Measurements from ENCODE around the gene GPR15. TPM values are rescaled to one million over a fixed set of nuclear protein-coding genes. Genes with fewer than 3 reads are reported as not detected.

Gene GPR15
- total and polyA plus RNA-seq, 2 experiments from 2014 or later, result not detected

- Histone ChIP-seq H3K79me2 (ENCODE audit: insufficient read depth) (no peaks in the 10 kb centered on the region), H3K27me3 (replicated peaks; ENCODE audit: insufficient read depth) (no peaks in the 10 kb centered on the region), H3K9me3 (ENCODE audit: low read depth) (no peaks in the 10 kb centered on the region), H3K27ac (0 out of 2 replicates have a peak overlapping the region, but pooled peaks have one; percentile 9), H3K9ac (no peak overlapping the region), H4K20me1 (ENCODE audit: insufficient read depth) (no peaks in the 10 kb centered on the region), H3K4me2 (ENCODE audit: unreplicated experiment) (peak overlapping the region; percentile 9), H3K4me1 (ENCODE audit: insufficient read depth) (peaks cover 20% of the 10 kb centered on the region), H3K4me3 (no peak overlapping the region), H3F3A (ENCODE audit: insufficient read depth) (peaks cover 30% of the 10 kb centered on the region), H3K9me2 (ENCODE audit: insufficient read depth) (no peaks in the 10 kb centered on the region), H3K36me3 (ENCODE audit: low read depth) (peaks cover 16% of the 10 kb centered on the region; the same call in 1 of the 2 replicates), H2AFZ (no peak overlapping the region)
- in situ Hi-C loops (cut with MboI), result no loop called here
- DNase-seq, result peak; percentile 66
- TF ChIP-seq EZH2 (IDR thresholded peaks at IDR 0.05; ENCODE audit: insufficient read depth, poor library complexity, severe bottlenecking) (no peak), EZH2phosphoT487 (IDR thresholded peaks at IDR 0.05; ENCODE audit: insufficient read depth, low read depth) (no peak)
- WGBS, 2 experiments (ENCODE audit: low coverage in 1 of 2, low lambda C conversion rate in 2 of 2, missing lambda C conversion rate in 2 of 2), result 48 to 56% methylated on average over 4 of the region's 4 CpGs
Observed at GRCh38 chr3:98577178-98577895, 45.6 kb downstream of the GPR15 start.

- Histone ChIP-seq H3K4me2 (ENCODE audit: unreplicated experiment) (no peak overlapping the region), H3K9ac (no peak overlapping the region), H3K4me1 (ENCODE audit: insufficient read depth) (peaks cover 20% of the 10 kb centered on the region), H3K27ac (no peak overlapping the region), H3F3A (ENCODE audit: insufficient read depth) (peaks cover 26% of the 10 kb centered on the region), H4K20me1 (ENCODE audit: insufficient read depth) (no peaks in the 10 kb centered on the region), H3K4me3 (no peak overlapping the region), H3K9me3 (ENCODE audit: low read depth) (no peaks in the 10 kb centered on the region), H2AFZ (no peak overlapping the region), H3K79me2 (ENCODE audit: insufficient read depth) (no peaks in the 10 kb centered on the region), H3K27me3 (replicated peaks; ENCODE audit: insufficient read depth) (no peaks in the 10 kb centered on the region), H3K9me2 (ENCODE audit: insufficient read depth) (no peaks in the 10 kb centered on the region), H3K36me3 (ENCODE audit: low read depth) (peaks cover 24% of the 10 kb centered on the region; the same call in 1 of the 2 replicates)
- TF ChIP-seq EZH2phosphoT487 (IDR thresholded peaks at IDR 0.05; ENCODE audit: insufficient read depth, low read depth) (no peak), EZH2 (IDR thresholded peaks at IDR 0.05; ENCODE audit: insufficient read depth, poor library complexity, severe bottlenecking) (no peak)
- DNase-seq, result no peak
- in situ Hi-C loops (cut with MboI), result no loop called here
- WGBS, 2 experiments (ENCODE audit: low coverage in 1 of 2, low lambda C conversion rate in 2 of 2, missing lambda C conversion rate in 2 of 2), result 94 to 96% methylated on average over 8 of the region's 8 CpGs
Observed at GRCh38 chr3:98580401-98581386, 48.9 kb downstream of the GPR15 start.

- WGBS, 2 experiments (ENCODE audit: low coverage in 1 of 2, low lambda C conversion rate in 2 of 2, missing lambda C conversion rate in 2 of 2), result 84 to 100% methylated on average over 1 of the region's 1 CpG
- Histone ChIP-seq H3K4me3 (no peak overlapping the region), H3K9ac (no peak overlapping the region), H3K9me3 (ENCODE audit: low read depth) (no peaks in the 10 kb centered on the region), H3K27ac (no peak overlapping the region), H3K27me3 (replicated peaks; ENCODE audit: insufficient read depth) (no peaks in the 10 kb centered on the region), H3K36me3 (ENCODE audit: low read depth) (peaks cover 24% of the 10 kb centered on the region; the same call in 1 of the 2 replicates), H3F3A (ENCODE audit: insufficient read depth) (peaks cover 26% of the 10 kb centered on the region), H3K79me2 (ENCODE audit: insufficient read depth) (no peaks in the 10 kb centered on the region), H4K20me1 (ENCODE audit: insufficient read depth) (no peaks in the 10 kb centered on the region), H3K4me2 (ENCODE audit: unreplicated experiment) (no peak overlapping the region), H3K4me1 (ENCODE audit: insufficient read depth) (peaks cover 20% of the 10 kb centered on the region), H3K9me2 (ENCODE audit: insufficient read depth) (no peaks in the 10 kb centered on the region), H2AFZ (no peak overlapping the region)
- in situ Hi-C loops (cut with MboI), result no loop called here
- no peak for DNase-seq
- no peak for TF ChIP-seq EZH2phosphoT487 (IDR thresholded peaks at IDR 0.05; ENCODE audit: insufficient read depth, low read depth)
- TF ChIP-seq EZH2 (IDR thresholded peaks at IDR 0.05; ENCODE audit: insufficient read depth, poor library complexity, severe bottlenecking), result no peak
Observed at GRCh38 chr3:98581474-98581873, 49.7 kb downstream of the GPR15 start.

DNA sequence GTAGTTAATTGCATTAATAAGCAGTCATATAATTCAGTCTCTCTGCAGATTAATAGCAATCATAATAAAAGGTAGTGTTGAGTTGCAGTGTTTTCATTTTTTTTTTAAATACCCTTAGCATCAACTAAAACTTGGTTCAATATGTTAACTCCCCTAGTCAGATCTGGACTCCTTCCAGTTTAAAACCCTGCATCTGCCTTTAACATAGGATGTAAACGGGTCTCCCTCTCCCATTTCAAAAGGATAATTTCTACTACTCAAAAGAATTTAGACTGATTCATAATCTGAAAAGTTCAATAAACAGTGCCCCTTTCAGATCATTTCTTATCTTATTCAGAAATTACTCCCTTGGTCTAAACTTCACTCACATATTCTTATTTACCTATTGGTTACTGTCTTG, 50.3 kb downstream of the GPR15 start:
- TF ChIP-seq EZH2phosphoT487 (IDR thresholded peaks at IDR 0.05; ENCODE audit: insufficient read depth, low read depth), result no peak
- no peak for TF ChIP-seq EZH2 (IDR thresholded peaks at IDR 0.05; ENCODE audit: insufficient read depth, poor library complexity, severe bottlenecking)
- Histone ChIP-seq H3K27ac (no peak overlapping the region), H3K4me3 (no peak overlapping the region), H3K4me1 (ENCODE audit: insufficient read depth) (peaks cover 16% of the 10 kb centered on the region), H3K79me2 (ENCODE audit: insufficient read depth) (no peaks in the 10 kb centered on the region), H3F3A (ENCODE audit: insufficient read depth) (peaks cover 21% of the 10 kb centered on the region), H3K27me3 (replicated peaks; ENCODE audit: insufficient read depth) (no peaks in the 10 kb centered on the region), H4K20me1 (ENCODE audit: insufficient read depth) (no peaks in the 10 kb centered on the region), H2AFZ (no peak overlapping the region), H3K9ac (no peak overlapping the region), H3K9me3 (ENCODE audit: low read depth) (no peaks in the 10 kb centered on the region), H3K36me3 (ENCODE audit: low read depth) (peaks cover 24% of the 10 kb centered on the region; the same call in 1 of the 2 replicates), H3K4me2 (ENCODE audit: unreplicated experiment) (no peak overlapping the region), H3K9me2 (ENCODE audit: insufficient read depth) (no peaks in the 10 kb centered on the region)
- in situ Hi-C loops (cut with MboI), result no loop called here
- DNase-seq, result no peak
- 97 to 100% methylated on average over 1 of the region's 1 CpG for WGBS, 2 experiments (ENCODE audit: low coverage in 1 of 2, low lambda C conversion rate in 2 of 2, missing lambda C conversion rate in 2 of 2)
